GM23338 (cell line): ENCODE measurements around the gene THADA.

ENCODE experiments used
- CREB1 ChIP-seq: fragments of 250-450 bp; sonication (Bioruptor Pico); IDR thresholded peaks from 2 replicates; pipeline ENCODE4 v1.5.0; 2020; ENCODE audit warnings: low read depth, mild to moderate bottlenecking, moderate library complexity
- EZH2 ChIP-seq: fragments of 200-600 bp; sonication (generic); IDR thresholded peaks from one replicate; pipeline ENCODE4 v1.8.0; 2017; ENCODE audit warnings: antibody characterized with exemption, mild to moderate bottlenecking, low read depth; ENCODE audit not compliant: unreplicated experiment
- EZH2phosphoT487 ChIP-seq: fragments of 200-600 bp; sonication (generic); IDR thresholded peaks from one replicate; pipeline ENCODE4 v1.8.1; 2018; ENCODE audit warnings: antibody characterized with exemption; ENCODE audit not compliant: unreplicated experiment
- JUNB ChIP-seq: IDR thresholded peaks from one replicate; pipeline ENCODE4 v1.6.1; 2016; ENCODE audit warnings: antibody characterized with exemption; ENCODE audit not compliant: unreplicated experiment
- NANOG ChIP-seq: IDR thresholded peaks from 2 replicates; pipeline ENCODE4 v1.6.1; 2016; ENCODE audit warnings: antibody characterized with exemption, borderline replicate concordance
- POLR2AphosphoS5 ChIP-seq: IDR thresholded peaks from 2 replicates; pipeline ENCODE4 v1.6.1; 2016; ENCODE audit warnings: antibody characterized with exemption, low read depth
- REST ChIP-seq: IDR thresholded peaks from one replicate; pipeline ENCODE4 v1.6.1; 2018; ENCODE audit warnings: antibody characterized with exemption; ENCODE audit not compliant: unreplicated experiment
- STAT1 ChIP-seq: IDR thresholded peaks from one replicate; pipeline ENCODE4 v1.6.1; 2016; ENCODE audit warnings: antibody characterized with exemption; ENCODE audit not compliant: unreplicated experiment
- ZNF114 ChIP-seq: fragments of 250-450 bp; sonication (Bioruptor Pico); IDR thresholded peaks from 2 replicates; pipeline ENCODE4 v1.5.0; 2020; ENCODE audit warnings: mild to moderate bottlenecking, moderate library complexity
- ZNF331 ChIP-seq: fragments of 250-450 bp; sonication (Bioruptor Pico); IDR thresholded peaks from 2 replicates; pipeline ENCODE4 v1.5.0; 2020; ENCODE audit warnings: low read depth, mild to moderate bottlenecking, moderate library complexity
- TF ChIP-seq, protein P1 (sequence below), 2 experiments: fragments of 200-600 bp in 1 of 2; sonication (generic) in 1 of 2; conservative IDR thresholded peaks; 2 replicates each; pipeline versions ENCODE4 v1.5.1 to v1.6.1; 2016 to 2017; ENCODE audit warnings: antibody characterized with exemption in 2 of 2, low read depth in 2 of 2, mild to moderate bottlenecking in 2 of 2, moderate library complexity in 1 of 2
- TF ChIP-seq, protein P2 (sequence below): IDR thresholded peaks from 2 replicates; pipeline ENCODE4 v1.6.1; 2016; ENCODE audit warnings: antibody characterized with exemption
- TF ChIP-seq, protein P3 (sequence below): fragments of 250-450 bp; sonication (Bioruptor Pico); IDR thresholded peaks from 2 replicates; pipeline ENCODE4 v1.5.0; 2020; ENCODE audit warnings: mild to moderate bottlenecking, moderate library complexity

DNA sequence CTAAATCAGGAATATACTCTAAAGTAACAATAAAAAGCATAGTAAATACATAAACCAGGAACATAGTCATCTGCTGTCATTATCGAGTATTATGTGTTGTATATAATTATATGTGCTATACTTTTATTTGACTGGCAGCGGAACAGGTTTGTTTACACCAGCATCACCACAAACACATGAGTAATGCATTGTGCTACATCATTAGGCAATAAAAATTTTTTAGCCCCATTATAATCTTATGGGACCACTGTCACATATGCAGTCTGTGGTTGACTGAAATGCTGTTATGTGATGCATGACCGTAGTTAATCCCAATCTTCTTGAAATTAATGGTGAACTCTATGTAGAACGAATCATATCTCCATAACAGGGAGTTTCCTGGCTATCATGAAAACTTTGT lies 232.7 kb downstream of the THADA start:
- TF ChIP-seq, protein P1, sequence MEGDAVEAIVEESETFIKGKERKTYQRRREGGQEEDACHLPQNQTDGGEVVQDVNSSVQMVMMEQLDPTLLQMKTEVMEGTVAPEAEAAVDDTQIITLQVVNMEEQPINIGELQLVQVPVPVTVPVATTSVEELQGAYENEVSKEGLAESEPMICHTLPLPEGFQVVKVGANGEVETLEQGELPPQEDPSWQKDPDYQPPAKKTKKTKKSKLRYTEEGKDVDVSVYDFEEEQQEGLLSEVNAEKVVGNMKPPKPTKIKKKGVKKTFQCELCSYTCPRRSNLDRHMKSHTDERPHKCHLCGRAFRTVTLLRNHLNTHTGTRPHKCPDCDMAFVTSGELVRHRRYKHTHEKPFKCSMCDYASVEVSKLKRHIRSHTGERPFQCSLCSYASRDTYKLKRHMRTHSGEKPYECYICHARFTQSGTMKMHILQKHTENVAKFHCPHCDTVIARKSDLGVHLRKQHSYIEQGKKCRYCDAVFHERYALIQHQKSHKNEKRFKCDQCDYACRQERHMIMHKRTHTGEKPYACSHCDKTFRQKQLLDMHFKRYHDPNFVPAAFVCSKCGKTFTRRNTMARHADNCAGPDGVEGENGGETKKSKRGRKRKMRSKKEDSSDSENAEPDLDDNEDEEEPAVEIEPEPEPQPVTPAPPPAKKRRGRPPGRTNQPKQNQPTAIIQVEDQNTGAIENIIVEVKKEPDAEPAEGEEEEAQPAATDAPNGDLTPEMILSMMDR (conservative IDR thresholded peaks at IDR 0.05; ENCODE audit: low read depth in 2 of 2), result no peak
- TF ChIP-seq POLR2AphosphoS5 (no peak), EZH2 (no peak), EZH2phosphoT487 (no peak), CREB1 (CRISPR knock-in tag) (no peak), ZNF331 (no peak), REST (no peak), JUNB (no peak), NANOG (no peak), STAT1 (no peak), ZNF114 (CRISPR knock-in tag) (no peak)
- TF ChIP-seq, protein P2, sequence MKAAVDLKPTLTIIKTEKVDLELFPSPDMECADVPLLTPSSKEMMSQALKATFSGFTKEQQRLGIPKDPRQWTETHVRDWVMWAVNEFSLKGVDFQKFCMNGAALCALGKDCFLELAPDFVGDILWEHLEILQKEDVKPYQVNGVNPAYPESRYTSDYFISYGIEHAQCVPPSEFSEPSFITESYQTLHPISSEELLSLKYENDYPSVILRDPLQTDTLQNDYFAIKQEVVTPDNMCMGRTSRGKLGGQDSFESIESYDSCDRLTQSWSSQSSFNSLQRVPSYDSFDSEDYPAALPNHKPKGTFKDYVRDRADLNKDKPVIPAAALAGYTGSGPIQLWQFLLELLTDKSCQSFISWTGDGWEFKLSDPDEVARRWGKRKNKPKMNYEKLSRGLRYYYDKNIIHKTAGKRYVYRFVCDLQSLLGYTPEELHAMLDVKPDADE, result no peak
- TF ChIP-seq, protein P3, sequence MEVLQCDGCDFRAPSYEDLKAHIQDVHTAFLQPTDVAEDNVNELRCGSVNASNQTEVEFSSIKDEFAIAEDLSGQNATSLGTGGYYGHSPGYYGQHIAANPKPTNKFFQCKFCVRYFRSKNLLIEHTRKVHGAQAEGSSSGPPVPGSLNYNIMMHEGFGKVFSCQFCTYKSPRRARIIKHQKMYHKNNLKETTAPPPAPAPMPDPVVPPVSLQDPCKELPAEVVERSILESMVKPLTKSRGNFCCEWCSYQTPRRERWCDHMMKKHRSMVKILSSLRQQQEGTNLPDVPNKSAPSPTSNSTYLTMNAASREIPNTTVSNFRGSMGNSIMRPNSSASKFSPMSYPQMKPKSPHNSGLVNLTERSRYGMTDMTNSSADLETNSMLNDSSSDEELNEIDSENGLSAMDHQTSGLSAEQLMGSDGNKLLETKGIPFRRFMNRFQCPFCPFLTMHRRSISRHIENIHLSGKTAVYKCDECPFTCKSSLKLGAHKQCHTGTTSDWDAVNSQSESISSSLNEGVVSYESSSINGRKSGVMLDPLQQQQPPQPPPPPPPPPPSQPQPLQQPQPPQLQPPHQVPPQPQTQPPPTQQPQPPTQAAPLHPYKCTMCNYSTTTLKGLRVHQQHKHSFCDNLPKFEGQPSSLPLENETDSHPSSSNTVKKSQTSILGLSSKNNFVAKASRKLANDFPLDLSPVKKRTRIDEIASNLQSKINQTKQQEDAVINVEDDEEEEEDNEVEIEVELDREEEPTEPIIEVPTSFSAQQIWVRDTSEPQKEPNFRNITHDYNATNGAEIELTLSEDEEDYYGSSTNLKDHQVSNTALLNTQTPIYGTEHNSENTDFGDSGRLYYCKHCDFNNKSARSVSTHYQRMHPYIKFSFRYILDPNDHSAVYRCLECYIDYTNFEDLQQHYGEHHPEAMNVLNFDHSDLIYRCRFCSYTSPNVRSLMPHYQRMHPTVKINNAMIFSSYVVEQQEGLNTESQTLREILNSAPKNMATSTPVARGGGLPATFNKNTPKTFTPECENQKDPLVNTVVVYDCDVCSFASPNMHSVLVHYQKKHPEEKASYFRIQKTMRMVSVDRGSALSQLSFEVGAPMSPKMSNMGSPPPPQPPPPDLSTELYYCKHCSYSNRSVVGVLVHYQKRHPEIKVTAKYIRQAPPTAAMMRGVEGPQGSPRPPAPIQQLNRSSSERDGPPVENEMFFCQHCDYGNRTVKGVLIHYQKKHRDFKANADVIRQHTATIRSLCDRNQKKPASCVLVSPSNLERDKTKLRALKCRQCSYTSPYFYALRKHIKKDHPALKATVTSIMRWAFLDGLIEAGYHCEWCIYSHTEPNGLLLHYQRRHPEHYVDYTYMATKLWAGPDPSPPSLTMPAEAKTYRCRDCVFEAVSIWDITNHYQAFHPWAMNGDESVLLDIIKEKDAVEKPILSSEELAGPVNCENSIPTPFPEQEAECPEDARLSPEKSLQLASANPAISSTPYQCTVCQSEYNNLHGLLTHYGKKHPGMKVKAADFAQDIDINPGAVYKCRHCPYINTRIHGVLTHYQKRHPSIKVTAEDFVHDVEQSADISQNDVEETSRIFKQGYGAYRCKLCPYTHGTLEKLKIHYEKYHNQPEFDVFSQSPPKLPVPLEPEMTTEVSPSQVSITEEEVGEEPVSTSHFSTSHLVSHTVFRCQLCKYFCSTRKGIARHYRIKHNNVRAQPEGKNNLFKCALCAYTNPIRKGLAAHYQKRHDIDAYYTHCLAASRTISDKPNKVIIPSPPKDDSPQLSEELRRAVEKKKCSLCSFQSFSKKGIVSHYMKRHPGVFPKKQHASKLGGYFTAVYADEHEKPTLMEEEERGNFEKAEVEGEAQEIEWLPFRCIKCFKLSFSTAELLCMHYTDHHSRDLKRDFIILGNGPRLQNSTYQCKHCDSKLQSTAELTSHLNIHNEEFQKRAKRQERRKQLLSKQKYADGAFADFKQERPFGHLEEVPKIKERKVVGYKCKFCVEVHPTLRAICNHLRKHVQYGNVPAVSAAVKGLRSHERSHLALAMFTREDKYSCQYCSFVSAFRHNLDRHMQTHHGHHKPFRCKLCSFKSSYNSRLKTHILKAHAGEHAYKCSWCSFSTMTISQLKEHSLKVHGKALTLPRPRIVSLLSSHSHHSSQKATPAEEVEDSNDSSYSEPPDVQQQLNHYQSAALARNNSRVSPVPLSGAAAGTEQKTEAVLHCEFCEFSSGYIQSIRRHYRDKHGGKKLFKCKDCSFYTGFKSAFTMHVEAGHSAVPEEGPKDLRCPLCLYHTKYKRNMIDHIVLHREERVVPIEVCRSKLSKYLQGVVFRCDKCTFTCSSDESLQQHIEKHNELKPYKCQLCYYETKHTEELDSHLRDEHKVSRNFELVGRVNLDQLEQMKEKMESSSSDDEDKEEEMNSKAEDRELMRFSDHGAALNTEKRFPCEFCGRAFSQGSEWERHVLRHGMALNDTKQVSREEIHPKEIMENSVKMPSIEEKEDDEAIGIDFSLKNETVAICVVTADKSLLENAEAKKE (CRISPR knock-in tag), result no peak
